ENCODE data around the gene ADCYAP1R1. TPM values are rescaled to one million over a fixed set of nuclear protein-coding genes. Genes with fewer than 3 reads are reported as not detected.

ADCYAP1R1 gene
- polyA plus RNA-seq (ENCODE audit: insufficient read length in 4 of 4) = 1 to 10 TPM in 2 of 4 donors, under 1 TPM in 2; 0.64 to 1.2 (median 1.0) TPM

GRCh38 chr7:31051598-31052486, at the start of gene ADCYAP1R1:
Gene ADCYAP1R1 (plus strand): TSS chr7:31052308. CDS start chr7:31063265, 10,957 bp downstream.
- DNase-seq (ENCODE audit: low read depth in 4 of 4, low spot score in 3 of 4) = peak in 2 of 4 donors; percentile 34 to 35

GRCh38 chr7:31003097-31003496, 49.0 kb upstream of the ADCYAP1R1 start:
- no peak for DNase-seq (ENCODE audit: low read depth in 4 of 4, low spot score in 3 of 4)

- no peak for DNase-seq (ENCODE audit: low read depth in 4 of 4, low spot score in 3 of 4)
Observed at GRCh38 chr7:31003721-31004120, 48.4 kb upstream of the ADCYAP1R1 start.

- no peak for DNase-seq (ENCODE audit: low read depth in 4 of 4, low spot score in 3 of 4)
Observed at GRCh38 chr7:31004393-31004792, 47.7 kb upstream of the ADCYAP1R1 start.

- no peak for DNase-seq (ENCODE audit: low read depth in 4 of 4, low spot score in 3 of 4)
Observed at GRCh38 chr7:31006857-31007256, 45.3 kb upstream of the ADCYAP1R1 start.

- no peak for DNase-seq (ENCODE audit: low read depth in 4 of 4, low spot score in 3 of 4)
Observed at GRCh38 chr7:31007634-31008033, 44.5 kb upstream of the ADCYAP1R1 start.

- DNase-seq (ENCODE audit: low read depth in 4 of 4, low spot score in 3 of 4) = no peak
Observed at GRCh38 chr7:31014826-31015225, 37.3 kb upstream of the ADCYAP1R1 start.

- no peak for DNase-seq (ENCODE audit: low read depth in 4 of 4, low spot score in 3 of 4)
Observed at GRCh38 chr7:31017032-31017675, 35.0 kb upstream of the ADCYAP1R1 start.

- DNase-seq (ENCODE audit: low read depth in 4 of 4, low spot score in 3 of 4) = no peak
Observed at GRCh38 chr7:31017721-31018120, 34.4 kb upstream of the ADCYAP1R1 start.

- no peak for DNase-seq (ENCODE audit: low read depth in 4 of 4, low spot score in 3 of 4)
Observed at GRCh38 chr7:31019509-31019908, 32.6 kb upstream of the ADCYAP1R1 start.

GRCh38 chr7:31020161-31020560, 31.9 kb upstream of the ADCYAP1R1 start:
- no peak for DNase-seq (ENCODE audit: low read depth in 4 of 4, low spot score in 3 of 4)

- DNase-seq (ENCODE audit: low read depth in 4 of 4, low spot score in 3 of 4) = no peak
Observed at GRCh38 chr7:31020652-31021051, 31.5 kb upstream of the ADCYAP1R1 start.

- DNase-seq (ENCODE audit: low read depth in 4 of 4, low spot score in 3 of 4) = no peak
Observed at GRCh38 chr7:31022117-31022516, 30.0 kb upstream of the ADCYAP1R1 start.

GRCh38 chr7:31022726-31023125, 29.4 kb upstream of the ADCYAP1R1 start:
- DNase-seq (ENCODE audit: low read depth in 4 of 4, low spot score in 3 of 4) = no peak

GRCh38 chr7:31023877-31024276, 28.2 kb upstream of the ADCYAP1R1 start:
- DNase-seq (ENCODE audit: low read depth in 4 of 4, low spot score in 3 of 4) = no peak

GRCh38 chr7:31027161-31027965, 24.7 kb upstream of the ADCYAP1R1 start:
- peak; percentile 63 to 83 (median 78) for DNase-seq (ENCODE audit: low read depth in 4 of 4, low spot score in 3 of 4)

GRCh38 chr7:31028006-31028405, 24.1 kb upstream of the ADCYAP1R1 start:
- no peak for DNase-seq (ENCODE audit: low read depth in 4 of 4, low spot score in 3 of 4)

GRCh38 chr7:31028417-31028992, 23.6 kb upstream of the ADCYAP1R1 start:
- no peak for DNase-seq (ENCODE audit: low read depth in 4 of 4, low spot score in 3 of 4)

- DNase-seq (ENCODE audit: low read depth in 4 of 4, low spot score in 3 of 4) = no peak
Observed at GRCh38 chr7:31029251-31030042, 22.7 kb upstream of the ADCYAP1R1 start.
